Measurements from ENCODE around the gene LILRB5. TPM values are rescaled to one million over a fixed set of nuclear protein-coding genes. Genes with fewer than 3 reads are reported as not detected.
"Not testable (repeated sequence)": the region's sequence is repeated elsewhere in the genome, so short reads cannot be mapped to it uniquely, and the experiment has no call there.

Gene LILRB5
- total RNA-seq, 1 donor, result not detected

- DNase-seq (ENCODE audit: low read depth), result no peak
- no peak overlapping the region for H3K4me3 ChIP-seq (ENCODE audit: low read depth, low read length)
- TF ChIP-seq CTCF (IDR thresholded peaks at IDR 0.05; ENCODE audit: insufficient read depth, low read depth, low read length), result no peak
Observed at GRCh38 chr19:54218960-54219661, 38.0 kb downstream of the LILRB5 start.

GRCh38 chr19:54218259-54218658 lies 38.8 kb downstream of the LILRB5 start:
- H3K4me3 ChIP-seq (ENCODE audit: low read depth, low read length), result no peak overlapping the region
- no peak for DNase-seq (ENCODE audit: low read depth)
- no peak for TF ChIP-seq CTCF (IDR thresholded peaks at IDR 0.05; ENCODE audit: insufficient read depth, low read depth, low read length)

GRCh38 chr19:54217517-54218247 lies 39.4 kb downstream of the LILRB5 start:
- not testable (repeated sequence) for H3K4me3 ChIP-seq (ENCODE audit: low read depth, low read length); DNase-seq (ENCODE audit: low read depth)

GRCh38 chr19:54216869-54217268 lies 40.2 kb downstream of the LILRB5 start:
- TF ChIP-seq CTCF (IDR thresholded peaks at IDR 0.05; ENCODE audit: insufficient read depth, low read depth, low read length), result no peak
- no peak overlapping the region for H3K4me3 ChIP-seq (ENCODE audit: low read depth, low read length)
- no peak for DNase-seq (ENCODE audit: low read depth)

- H3K4me3 ChIP-seq (ENCODE audit: low read depth, low read length); DNase-seq (ENCODE audit: low read depth): not testable (repeated sequence)
Observed at GRCh38 chr19:54214734-54215133, 42.3 kb downstream of the LILRB5 start.

- not testable (repeated sequence) for DNase-seq (ENCODE audit: low read depth); H3K4me3 ChIP-seq (ENCODE audit: low read depth, low read length)
Observed at GRCh38 chr19:54214217-54214616, 42.9 kb downstream of the LILRB5 start.

GRCh38 chr19:54211235-54211634 lies 45.8 kb downstream of the LILRB5 start:
- TF ChIP-seq CTCF (IDR thresholded peaks at IDR 0.05; ENCODE audit: insufficient read depth, low read depth, low read length), result no peak
- H3K4me3 ChIP-seq (ENCODE audit: low read depth, low read length), result peak overlapping the region; percentile 23
- no peak for DNase-seq (ENCODE audit: low read depth)

- no peak for TF ChIP-seq CTCF (IDR thresholded peaks at IDR 0.05; ENCODE audit: insufficient read depth, low read depth, low read length)
- DNase-seq (ENCODE audit: low read depth), result peak; percentile 99
- H3K4me3 ChIP-seq (ENCODE audit: low read depth, low read length), result peak overlapping the region; percentile 34
Observed at GRCh38 chr19:54209811-54210494, 47.1 kb downstream of the LILRB5 start.
